Measurements from ENCODE around the gene CACNB2. TPM values are rescaled to one million over a fixed set of nuclear protein-coding genes. Genes with fewer than 3 reads are reported as not detected.

Gene CACNB2
- total RNA-seq, 2 donors from 2014 or later = not detected

Other genes with a start within 250 kb of the CACNB2 start
- not detected for gene SLC39A12, start 188.5 kb upstream of the CACNB2 start, total RNA-seq

Data from activated T-cell treated with anti-CD3 and anti-CD28 coated beads, Interleukin-2, amount 50 U/mL, for 72 hours (primary cell).